HG03060 (cell line): ENCODE measurements around the gene CEP76.
"Not testable (repeated sequence)": the region's sequence is repeated elsewhere in the genome, so short reads cannot be mapped to it uniquely, and the experiment has no call there.

Source experiments
- ATAC-seq: cut with Tn5 transposase; IDR thresholded peaks from one replicate; pipeline ENCODE4 v1.9.1; 2021; ENCODE audit warnings: low read depth, moderate number of reproducible peaks; ENCODE audit not compliant: unreplicated experiment

The CEP76 gene

GRCh38 chr18:12645254-12645653, 57.3 kb downstream of the CEP76 start:
- no peak for ATAC-seq

- not testable (repeated sequence) for ATAC-seq
These were observed 58.8 kb downstream of the CEP76 start for GRCh38 chr18:12643756-12644155.

- no peak for ATAC-seq
These were observed 61.7 kb downstream of the CEP76 start for GRCh38 chr18:12640881-12641200.

- ATAC-seq: no peak
These were observed 62.3 kb downstream of the CEP76 start for GRCh38 chr18:12639990-12640880.

GRCh38 chr18:12638644-12639124, 63.8 kb downstream of the CEP76 start:
- ATAC-seq: no peak

- ATAC-seq: no peak
These were observed 64.5 kb downstream of the CEP76 start for GRCh38 chr18:12637901-12638643.

- ATAC-seq: no peak
These were observed 65.1 kb downstream of the CEP76 start for GRCh38 chr18:12637393-12637792.

GRCh38 chr18:12631831-12632477, 70.6 kb downstream of the CEP76 start:
- ATAC-seq: no peak

GRCh38 chr18:12630136-12630535, 72.4 kb downstream of the CEP76 start:
- no peak for ATAC-seq

GRCh38 chr18:12628706-12629702, 73.5 kb downstream of the CEP76 start:
- ATAC-seq: no peak

GRCh38 chr18:12627199-12627598, 75.3 kb downstream of the CEP76 start:
- ATAC-seq: not testable (repeated sequence)

GRCh38 chr18:12625241-12625640, 77.3 kb downstream of the CEP76 start:
- ATAC-seq: no peak
